Dermis microvascular lymphatic vessel endothelial cell (primary cell): ENCODE results near the gene SMCO4. TPM values are rescaled to one million over a fixed set of nuclear protein-coding genes. Genes with fewer than 3 reads are reported as not detected.

Source experiments
- DNase-seq, 2 donors: peaks; one replicate each; pipeline versions ENCODE4 v3.0.0 to v3.0.0-alpha.2; 2010; ENCODE audit warnings: low read depth in 2 of 2
- total RNA-seq: library from RNA; depleted of rRNA; stranded (reverse); fragments of >200 nt; gene quantifications from 2 replicates; pipeline ENCODE4 v1.2.1, GENCODE V29; 2014

Gene SMCO4
- total RNA-seq, 1 donor from 2014 or later, result 11.8 TPM

DNA sequence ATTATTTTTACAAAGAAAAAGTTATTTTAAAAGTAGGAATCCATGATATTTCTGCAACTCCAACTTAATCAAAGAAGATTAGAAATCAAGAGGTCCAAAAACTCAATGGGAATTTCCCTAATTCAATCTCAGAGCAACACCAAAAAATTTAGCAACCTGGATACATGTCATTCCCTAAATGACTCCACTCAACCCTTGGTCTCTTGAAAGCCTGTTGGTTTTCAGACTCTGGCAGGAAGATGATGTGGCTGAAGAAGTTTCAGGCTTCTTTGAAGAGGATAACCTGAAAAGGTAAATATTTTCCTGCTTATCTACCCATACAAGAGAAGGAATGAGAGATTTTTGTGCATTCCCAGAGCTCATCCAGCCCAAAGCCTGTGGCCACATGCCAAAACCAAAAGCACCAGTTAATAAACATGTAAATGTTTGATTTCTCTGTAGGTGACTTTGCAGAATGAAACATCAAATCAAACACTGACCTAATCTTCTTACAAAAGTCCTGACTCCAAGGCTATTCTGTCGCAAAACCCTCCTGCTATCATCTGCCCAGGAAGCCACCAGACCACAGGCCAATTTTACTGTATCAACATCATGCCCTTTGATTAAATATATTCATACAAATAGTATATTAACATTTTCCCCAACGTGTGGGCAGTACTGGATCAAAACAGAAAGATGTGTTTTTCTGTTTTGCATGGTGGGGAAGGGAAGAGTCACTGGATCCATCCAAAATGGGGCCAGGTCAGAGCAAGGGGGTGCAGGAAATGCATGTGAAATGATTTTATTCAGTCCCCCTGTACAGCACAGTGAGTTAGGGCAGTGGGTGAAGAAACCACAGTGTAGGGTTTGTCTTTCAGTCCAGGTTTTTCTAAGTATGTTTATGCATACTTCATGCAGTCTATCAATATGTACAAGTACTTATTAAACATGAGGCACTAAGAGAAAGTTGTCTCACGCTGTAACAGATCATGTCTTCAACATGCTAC, 38.8 kb downstream of the SMCO4 start:
- DNase-seq, result no peak

DNA sequence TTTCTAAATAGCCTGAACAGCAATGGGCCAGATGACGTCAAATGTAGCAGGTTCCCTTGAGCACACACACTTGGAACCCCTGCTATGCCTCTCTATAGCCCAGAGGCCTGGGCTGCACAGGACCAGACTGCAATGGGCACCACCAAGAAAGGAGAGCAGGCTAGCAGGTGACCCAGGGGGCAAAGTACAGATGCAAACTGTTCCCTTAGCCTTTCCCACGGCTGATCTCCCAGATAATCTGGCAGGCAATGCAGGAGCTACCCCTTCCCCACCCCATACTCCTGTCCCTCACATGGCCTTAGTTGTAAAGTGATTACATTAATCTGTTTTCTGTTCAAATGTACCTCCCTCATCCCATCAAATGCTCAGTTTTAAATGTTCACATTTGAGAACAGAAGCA, 41.3 kb downstream of the SMCO4 start:
- no peak for DNase-seq

DNA sequence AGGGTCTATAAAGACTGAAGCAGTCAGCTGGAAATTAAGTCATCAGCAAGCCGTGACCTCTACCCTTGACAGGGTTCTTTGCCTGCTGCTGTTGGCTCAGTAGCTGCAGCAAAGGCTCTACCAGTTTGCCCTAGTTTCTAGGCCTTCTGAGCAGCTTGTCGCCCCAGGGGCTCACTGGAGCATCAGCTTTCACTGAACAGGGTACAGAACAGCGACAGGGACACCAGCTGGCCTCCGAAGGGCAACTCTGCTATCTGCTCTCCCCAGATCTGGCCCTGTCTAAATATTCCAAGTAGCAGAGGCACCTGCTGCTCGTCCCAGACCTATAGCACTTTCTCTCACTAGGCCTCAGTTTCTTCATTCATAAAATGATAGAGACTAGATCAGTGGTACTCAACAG, 42.4 kb downstream of the SMCO4 start:
- DNase-seq, result no peak

DNA sequence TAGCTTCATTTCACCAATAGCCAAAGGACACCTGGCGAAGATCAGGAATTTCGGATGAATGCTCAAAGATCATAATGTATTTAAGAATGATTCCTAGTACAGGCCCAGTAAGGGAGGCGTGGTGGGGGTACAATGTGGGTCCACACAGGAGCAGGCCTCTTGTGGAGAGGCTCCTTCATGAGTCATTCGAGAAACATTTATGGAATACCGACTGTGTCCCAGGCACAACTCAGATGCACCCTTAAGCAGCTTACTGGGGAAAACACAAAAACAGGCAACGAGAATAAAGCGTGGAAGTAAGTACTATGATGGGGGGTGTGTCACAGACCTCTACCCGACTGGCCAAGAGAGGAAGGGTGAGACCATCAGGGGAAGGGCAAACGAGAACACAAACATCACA, 44.5 kb downstream of the SMCO4 start:
- DNase-seq, result no peak

DNA sequence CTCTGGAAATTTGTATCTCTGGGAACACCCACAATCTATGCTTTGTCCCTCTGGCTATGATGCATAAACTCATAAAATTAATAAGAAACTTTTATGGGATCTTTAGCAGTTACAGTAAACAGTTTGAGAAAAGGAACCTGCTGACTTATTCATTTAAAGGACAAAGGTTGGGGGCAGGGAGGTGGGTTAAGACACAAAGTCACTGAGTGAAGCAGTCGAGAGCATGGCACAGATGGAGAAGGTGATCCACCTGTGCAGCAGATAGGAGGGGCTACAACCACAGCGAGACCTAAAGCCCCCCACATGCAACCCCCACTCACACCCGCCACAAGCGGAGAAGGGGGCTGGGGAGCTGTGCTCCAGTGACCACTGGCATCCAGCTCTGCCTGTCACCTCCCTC, 45.0 kb downstream of the SMCO4 start:
- no peak for DNase-seq

DNA sequence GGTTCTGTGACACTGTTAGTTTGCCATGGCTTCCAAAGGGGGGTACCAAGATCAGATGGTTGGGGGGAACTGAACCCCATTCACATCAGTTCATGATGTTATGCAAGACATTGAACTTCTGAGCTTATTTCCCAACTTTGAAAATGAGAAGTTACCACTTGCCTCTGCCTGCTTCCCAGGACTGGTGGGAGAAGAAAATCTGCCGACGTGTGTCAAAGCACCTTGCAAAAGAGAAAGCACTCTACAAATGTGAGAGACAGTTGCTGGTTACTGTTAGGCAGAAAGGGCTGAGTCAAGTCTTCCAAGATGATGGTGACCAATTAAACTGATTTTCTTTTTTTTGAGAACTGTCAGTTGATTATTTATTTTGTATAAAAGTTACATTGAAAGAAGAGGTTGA, 45.6 kb downstream of the SMCO4 start:
- DNase-seq, result no peak

DNA sequence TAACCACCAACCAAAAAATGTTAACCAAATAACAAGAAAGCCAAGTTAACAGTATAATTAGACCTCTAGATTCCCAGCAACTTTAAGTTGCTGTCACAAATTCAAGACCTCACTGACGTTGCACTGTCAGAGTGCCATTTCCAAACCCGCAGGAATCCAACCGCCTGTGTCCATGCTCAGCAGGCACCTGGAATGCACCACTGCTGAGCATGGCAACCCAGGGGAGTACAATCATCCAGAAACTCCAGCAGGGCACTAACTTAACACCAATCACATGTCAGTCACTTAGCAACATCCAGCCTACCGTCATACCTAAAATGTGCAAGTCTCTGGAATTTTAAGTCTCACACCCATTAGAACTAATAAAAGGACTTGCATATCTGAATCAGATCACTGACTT, 48.8 kb downstream of the SMCO4 start:
- DNase-seq, result no peak

DNA sequence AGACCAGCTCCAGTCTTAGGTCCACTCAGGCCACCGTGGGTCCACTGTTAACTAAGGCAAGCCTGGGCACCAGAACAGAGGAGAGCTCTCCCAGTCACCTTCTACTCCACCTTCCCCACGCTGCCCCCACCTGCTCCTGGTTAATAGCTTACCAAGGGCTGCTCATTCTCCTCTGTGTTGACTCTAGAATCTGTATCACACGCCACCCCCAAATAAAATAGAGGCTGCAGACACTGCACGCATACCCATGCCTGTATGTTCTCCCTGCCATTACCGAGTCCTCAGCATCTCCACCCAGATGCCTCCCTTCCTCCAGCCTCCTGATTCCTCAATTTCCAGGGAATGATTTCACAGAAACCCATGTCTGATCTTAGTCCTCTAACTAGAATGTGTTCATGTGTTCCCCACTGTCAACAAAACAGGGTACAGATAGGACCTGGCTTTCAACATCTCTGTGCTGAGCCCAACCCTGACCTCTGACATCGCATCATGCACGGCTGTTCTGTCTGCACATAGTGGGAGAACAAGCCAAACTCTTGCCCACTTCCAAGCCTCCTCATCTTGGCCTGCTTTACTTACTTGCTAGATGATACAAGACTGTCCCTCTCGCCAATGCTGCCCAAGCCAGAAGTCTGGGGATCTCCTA, 49.8 kb downstream of the SMCO4 start:
- no peak for DNase-seq

DNA sequence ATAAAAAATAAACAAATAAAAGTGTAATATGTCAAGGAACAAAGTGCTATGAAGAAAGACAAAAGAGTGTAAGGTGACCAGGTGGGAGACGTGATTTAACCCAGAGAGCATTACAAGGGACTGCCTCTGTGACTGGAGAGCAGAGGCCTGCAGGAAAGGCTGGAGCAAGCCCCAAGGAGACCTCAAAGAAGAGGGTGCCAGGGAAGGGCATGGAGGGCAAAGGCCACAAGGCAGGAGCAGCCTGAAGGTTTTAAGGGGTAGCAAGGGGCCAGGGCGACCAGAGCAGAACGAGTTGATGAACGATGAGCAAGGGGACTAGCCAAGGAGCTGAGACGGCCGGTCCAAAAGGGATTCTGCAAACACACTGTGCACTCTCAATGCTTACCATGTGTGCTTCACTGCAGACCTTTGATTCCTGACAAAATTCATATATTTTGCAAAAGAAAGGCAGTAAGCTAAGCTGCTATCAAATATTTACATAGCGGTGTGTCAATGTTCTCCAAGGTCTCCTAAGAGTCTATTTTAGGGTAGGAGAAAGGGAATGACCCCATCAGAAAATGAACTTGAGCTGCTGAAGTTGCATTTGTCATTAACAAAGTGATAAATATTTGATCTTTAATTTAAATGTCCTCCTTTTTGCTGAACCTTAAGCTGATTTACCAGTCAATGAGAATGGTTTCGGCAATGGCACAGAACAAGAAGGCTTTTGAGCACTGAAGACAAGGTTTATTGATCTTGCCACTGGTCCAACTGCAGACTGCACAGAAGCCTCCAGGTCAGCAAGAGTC, 50.5 kb downstream of the SMCO4 start:
- no peak for DNase-seq

DNA sequence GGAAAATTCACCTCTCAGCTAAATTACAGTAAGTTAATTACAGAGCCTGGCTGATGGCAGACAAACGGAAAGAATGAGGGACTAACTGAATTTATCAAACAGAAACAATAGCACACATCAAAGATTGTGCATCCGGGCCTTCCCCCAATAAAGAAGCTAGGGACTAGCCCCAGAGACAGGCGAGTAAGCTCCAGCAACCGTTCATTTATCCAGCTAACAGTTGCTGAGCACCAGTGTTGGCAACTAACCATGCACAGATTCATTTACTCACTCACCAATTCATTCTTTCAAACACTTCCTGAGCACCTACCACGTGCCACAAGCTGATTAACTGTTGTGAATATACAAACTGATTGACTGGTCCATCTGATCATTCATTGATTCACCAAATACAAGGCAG, 51.2 kb downstream of the SMCO4 start:
- DNase-seq, result no peak

DNA sequence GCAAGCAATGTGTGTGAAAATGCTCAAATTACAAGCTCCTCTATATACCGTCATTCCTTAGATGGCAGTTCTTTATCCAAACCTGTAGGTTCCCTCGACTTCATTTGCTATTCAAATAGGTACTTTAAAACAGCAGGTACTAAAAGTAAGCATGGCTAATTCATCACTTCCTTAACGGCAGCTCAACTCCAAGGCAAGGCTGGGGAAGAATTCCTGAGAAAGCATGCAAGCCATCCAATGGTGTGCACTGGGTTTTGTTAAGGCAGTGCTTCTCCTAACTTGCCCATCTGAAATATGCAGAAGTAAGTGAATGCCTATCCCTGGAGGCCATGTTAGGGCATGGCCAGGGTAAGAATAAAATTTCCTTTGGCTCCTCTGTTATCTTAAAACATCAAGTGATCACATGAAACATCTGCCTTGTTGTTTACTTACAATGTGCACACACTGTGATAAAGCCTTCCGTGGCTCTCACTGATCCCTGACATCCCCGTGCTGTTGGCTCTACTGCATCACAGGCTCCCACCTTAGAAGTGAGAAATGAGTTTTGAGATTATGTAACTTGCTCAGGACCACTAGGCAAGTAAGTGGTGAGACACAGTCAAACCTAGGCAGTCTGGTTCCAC, 52.1 kb downstream of the SMCO4 start:
- DNase-seq, result no peak

DNA sequence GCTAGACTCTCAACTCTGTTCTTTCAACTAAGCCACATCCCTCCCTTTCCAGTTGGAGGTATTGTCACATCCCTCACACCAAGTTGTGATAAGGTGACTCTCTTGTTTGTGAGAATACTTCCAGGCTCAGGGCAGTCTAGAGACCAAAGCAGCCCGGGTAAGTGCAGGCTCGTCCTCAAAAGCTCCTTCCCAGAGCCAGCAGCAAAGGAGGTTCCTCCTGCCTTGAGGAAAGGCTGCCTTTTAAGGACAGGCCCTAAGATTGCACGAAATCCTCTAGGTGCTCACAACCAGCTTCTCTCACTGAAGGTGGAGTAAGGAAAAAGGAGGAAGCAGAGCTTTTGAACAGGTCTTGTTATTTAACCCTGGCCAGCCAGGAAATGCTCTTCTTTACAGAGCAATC, 53.4 kb downstream of the SMCO4 start:
- no peak for DNase-seq

DNA sequence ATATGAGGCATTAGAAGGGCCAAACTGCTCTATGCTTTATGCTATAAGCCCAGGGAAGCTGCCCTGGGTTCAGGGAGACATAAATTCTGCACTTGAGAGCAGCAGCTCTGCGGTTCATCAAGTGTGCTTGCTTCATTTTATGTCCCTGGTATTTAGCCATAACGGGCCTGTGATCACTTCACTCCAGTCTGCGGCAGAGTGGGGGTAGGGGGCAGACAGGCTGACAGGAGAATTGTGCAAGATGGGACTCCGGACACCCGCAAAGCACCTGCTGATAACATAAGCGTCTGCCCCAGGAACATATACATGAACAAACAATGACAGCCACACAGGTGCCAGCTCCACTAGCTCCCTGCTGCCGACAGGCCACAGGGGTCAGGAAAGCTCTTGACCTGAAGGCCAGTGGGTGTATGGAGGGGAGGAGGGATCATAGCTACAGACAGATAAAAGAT, 56.1 kb downstream of the SMCO4 start:
- no peak for DNase-seq

DNA sequence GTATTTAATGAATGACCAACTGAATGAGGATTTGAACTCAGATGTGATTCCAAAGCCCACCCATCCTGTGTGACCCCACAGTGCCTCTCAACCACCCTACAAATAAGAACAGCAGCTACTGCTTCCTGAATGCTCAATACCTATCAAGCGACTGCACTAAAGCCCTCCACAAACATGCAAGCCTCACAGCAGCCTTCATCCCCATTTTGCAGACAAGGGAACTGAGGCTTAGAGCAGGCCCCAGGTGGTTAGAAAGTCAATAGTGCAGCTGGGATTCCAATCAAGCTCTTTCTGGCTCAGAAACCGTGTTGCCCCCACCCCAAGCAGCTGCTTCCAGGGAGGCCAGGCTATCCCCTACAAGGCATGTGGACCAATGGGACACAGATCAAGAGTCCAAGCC, 57.2 kb downstream of the SMCO4 start:
- DNase-seq, result no peak

DNA sequence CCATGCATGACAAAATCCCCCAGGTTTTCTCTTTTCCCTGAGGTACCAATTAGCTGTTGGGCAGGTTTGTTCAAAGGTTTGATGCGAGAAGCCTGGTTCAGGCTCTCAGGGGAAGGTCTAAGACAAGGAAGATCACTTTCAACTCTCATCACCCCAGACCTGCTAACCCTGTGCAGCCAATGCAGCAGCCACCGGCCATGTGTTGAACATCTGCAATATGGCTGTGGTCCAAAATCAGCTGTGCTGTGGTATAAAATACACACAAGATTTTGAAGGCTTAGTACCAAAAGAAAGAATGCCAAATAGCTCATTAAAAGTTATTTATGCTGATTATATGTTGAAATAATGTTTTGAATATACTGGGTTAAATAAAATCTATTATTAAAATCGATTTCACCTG, 58.5 kb downstream of the SMCO4 start:
- no peak for DNase-seq

DNA sequence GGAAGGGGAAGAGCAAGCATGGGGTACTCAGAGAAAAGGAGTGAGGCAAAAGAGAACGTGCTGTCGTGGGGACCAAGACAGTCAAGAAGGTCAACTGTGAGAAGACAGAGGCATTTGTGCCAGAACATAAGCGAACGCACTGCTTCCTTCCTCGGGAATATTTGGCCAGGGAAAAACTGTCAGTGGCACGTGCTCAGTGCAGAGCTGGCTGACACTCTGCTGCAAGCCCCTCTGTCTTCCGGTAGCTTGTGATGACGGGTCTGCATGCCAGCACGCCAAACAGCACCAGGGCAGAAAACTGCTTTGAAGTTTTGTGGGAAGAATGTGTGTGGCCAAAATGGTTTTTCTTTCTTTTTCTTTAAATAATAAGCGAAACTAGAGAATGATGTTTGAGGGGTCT, 60.6 kb downstream of the SMCO4 start:
- DNase-seq, result no peak

DNA sequence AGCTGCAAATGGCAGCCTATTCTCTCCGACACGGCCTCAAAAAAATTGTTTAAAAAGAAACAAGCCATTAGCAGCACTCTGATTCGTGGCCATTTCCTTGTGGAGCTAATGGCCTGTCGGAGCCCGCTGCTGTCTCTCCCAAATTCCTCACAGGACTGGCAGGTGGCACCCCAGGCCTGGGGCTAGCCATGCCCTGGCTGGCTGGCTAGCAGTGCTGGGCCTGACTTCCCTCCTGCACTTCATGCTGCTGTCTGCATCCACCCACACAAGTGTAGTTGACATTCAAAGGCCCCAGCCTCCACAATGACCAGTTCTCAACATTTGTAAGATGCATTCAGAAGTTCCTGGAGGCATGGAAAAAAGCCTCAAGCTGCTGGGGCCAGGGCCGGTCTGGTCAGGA, 61.5 kb downstream of the SMCO4 start:
- no peak for DNase-seq

DNA sequence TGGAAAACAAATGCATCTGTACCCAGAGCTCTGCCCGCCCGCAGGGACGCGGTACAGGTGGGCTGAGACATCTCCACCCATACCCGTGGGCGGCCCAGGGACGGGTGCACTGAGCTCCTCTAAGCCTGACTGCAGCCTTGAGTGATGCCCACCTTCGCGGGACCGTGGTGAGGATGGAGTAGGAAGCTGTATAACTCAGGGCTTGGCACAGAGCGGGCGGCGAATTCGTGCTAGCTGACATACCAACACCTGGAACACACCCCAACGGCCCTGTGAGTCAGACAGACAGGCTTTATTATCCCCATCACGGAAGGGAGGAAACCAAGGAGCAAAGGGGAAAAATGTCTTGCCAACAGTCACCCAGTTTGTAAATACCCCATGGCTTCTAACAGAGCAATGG, 61.9 kb downstream of the SMCO4 start:
- no peak for DNase-seq

DNA sequence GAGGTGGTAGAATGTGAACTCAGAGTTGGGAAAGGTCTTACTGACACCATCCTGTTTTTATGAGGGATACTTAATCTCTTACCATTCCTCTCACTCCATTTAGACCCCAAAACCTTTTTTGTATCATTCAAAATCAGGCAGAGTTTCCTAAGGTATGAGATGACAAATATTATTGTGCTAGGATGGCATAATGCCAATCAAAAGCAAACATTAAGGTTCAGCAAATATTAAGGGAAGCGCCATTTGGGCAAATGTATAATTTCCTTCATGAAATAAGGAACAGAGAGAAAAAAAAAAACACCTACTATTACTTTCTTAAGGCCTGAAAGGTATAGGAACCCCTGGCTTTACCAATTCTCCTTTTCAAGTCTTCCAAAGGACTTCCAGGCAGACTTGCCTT, 62.4 kb downstream of the SMCO4 start:
- no peak for DNase-seq

DNA sequence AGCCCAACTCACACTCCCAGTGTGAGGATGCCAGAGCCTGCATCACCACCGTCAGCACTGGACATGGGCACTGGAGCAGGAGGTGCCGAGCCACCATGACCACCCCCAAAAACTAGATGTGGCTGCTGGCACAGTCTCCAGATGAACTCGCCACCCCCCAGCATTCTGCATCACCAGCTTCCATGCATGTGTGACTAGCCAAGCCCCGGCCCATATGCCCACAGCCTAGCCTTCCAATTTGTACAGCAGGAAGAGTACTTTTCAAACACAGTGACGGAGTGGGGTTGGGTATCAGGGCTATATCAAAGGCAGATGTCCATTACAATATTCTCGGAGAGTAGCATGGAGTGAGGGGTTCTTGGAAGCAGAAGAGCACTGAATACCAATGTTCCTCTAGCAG, 62.9 kb downstream of the SMCO4 start:
- no peak for DNase-seq

DNA sequence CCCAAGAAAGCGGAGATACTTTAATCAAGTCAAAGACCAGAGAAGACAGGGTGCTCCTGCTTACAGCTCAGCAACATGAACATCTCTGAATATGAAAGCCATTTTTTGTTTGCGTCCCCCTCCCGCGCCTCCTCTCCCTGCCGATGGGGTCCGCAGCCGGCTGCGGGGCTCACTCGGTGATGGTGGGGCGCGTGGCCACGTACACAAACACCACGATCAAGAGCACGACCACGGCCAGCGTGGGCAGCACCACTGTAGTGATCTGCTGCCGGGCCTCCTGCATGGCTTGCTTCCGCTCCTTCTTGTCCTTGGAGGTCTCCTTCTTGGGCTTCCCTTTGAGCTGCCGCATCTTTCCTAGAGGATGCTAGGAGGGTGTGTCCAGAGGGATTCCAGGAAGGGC, 64.3 kb downstream of the SMCO4 start:
- DNase-seq, result no peak
